HEK293 (cell line): ENCODE results near the gene EHMT1.

Experiments used
- CTCF ChIA-PET: fragments of 350-600 bp; formaldehyde crosslinking; extraction: SDS; loops from one replicate; lab custom pipeline; 2021; ENCODE audit warnings: antibody characterized with exemption; lab: Yijun Ruan, JAX
- POLR2A ChIA-PET: fragments of 300-600 bp; formaldehyde crosslinking; extraction: SDS; loops from one replicate; lab custom pipeline; 2020; ENCODE audit warnings: antibody characterized with exemption, inconsistent platforms; lab: Yijun Ruan, JAX
- H3K27ac ChIP-seq: fragments of 200-500 bp; sonication (Bioruptor generic); 2 replicates; pipeline ENCODE4 v1.5.1; 2014; ENCODE audit warnings: low read depth, low read length, control low read depth, inconsistent platforms; ENCODE audit errors: extremely low read depth
- H3K36me3 ChIP-seq, 2 experiments: fragments of 200-500 bp in 1 of 2; sonication (Bioruptor generic) in 1 of 2; 1 replicate in 1 of 2; 2 replicates in 1 of 2; pipeline ENCODE4 v1.5.1; 2014 to 2017; ENCODE audit warnings: inconsistent platforms in 2 of 2, low read length in 2 of 2; ENCODE audit not compliant: control insufficient read depth in 2 of 2, insufficient read depth in 1 of 2
- H3K4me1 ChIP-seq: fragments of 200-500 bp; sonication (Bioruptor generic); 2 replicates; pipeline ENCODE4 v1.5.1; 2014; ENCODE audit warnings: mild to moderate bottlenecking, low read length, inconsistent platforms; ENCODE audit not compliant: control insufficient read depth, insufficient read depth
- H3K4me3 ChIP-seq: 2 replicates; pipeline ENCODE4 v1.5.1; 2011; ENCODE audit warnings: low read depth, mild to moderate bottlenecking, control low read depth, low read length, moderate library complexity
- H3K9me3 ChIP-seq: fragments of 200-500 bp; sonication (Bioruptor generic); 2 replicates; pipeline ENCODE4 v1.5.1; 2014; ENCODE audit warnings: low read depth, low read length, inconsistent platforms; ENCODE audit not compliant: control insufficient read depth, insufficient read depth
- ATF2 ChIP-seq: fragments of 450-650 bp; formaldehyde crosslinking; IDR thresholded peaks from 2 replicates; pipeline ENCODE4 v1.5.1; 2016; ENCODE audit warnings: missing biosample characterization, missing genetic modification characterization, low read depth
- PRDM10 ChIP-seq: fragments of 450-650 bp; formaldehyde crosslinking; IDR thresholded peaks from 2 replicates; pipeline ENCODE4 v1.5.1; 2016; ENCODE audit warnings: missing biosample characterization, missing genetic modification characterization
- PRDM4 ChIP-seq: fragments of 450-650 bp; formaldehyde crosslinking; IDR thresholded peaks from 2 replicates; pipeline ENCODE4 v1.5.1; 2017; ENCODE audit warnings: missing biosample characterization, missing genetic modification characterization
- YY1 ChIP-seq: fragments of 450-650 bp; formaldehyde crosslinking; IDR thresholded peaks from 2 replicates; pipeline ENCODE4 v1.5.1; 2018; ENCODE audit warnings: missing biosample characterization, missing genetic modification characterization
- YY2 ChIP-seq: fragments of 450-650 bp; formaldehyde crosslinking; IDR thresholded peaks from 2 replicates; pipeline ENCODE4 v1.5.1; 2016; ENCODE audit warnings: missing biosample characterization, missing genetic modification characterization
- ZBTB17 ChIP-seq: fragments of 450-650 bp; formaldehyde crosslinking; IDR thresholded peaks from 2 replicates; pipeline ENCODE4 v1.5.1; 2016; ENCODE audit warnings: missing biosample characterization, missing genetic modification characterization
- ZBTB6 ChIP-seq: fragments of 450-650 bp; formaldehyde crosslinking; IDR thresholded peaks from 2 replicates; pipeline ENCODE4 v1.5.1; 2017; ENCODE audit warnings: missing biosample characterization, missing genetic modification characterization
- ZNF10 ChIP-seq: fragments of 450-650 bp; formaldehyde crosslinking; IDR thresholded peaks from 2 replicates; pipeline ENCODE4 v1.5.1; 2017; ENCODE audit warnings: missing biosample characterization, missing genetic modification characterization
- ZNF148 ChIP-seq: fragments of 450-650 bp; formaldehyde crosslinking; IDR thresholded peaks from 2 replicates; pipeline ENCODE4 v1.5.0; 2017; ENCODE audit warnings: missing biosample characterization, missing genetic modification characterization, borderline replicate concordance
- ZNF157 ChIP-seq: fragments of 450-650 bp; formaldehyde crosslinking; IDR thresholded peaks from 2 replicates; pipeline ENCODE4 v1.5.1; 2016; ENCODE audit warnings: missing biosample characterization, missing genetic modification characterization
- ZNF555 ChIP-seq: fragments of 450-650 bp; formaldehyde crosslinking; conservative IDR thresholded peaks from 2 replicates; pipeline ENCODE4 v1.5.1; 2017; ENCODE audit warnings: missing biosample characterization, mild to moderate bottlenecking, missing genetic modification characterization, inconsistent platforms
- ZNF580 ChIP-seq: fragments of 450-650 bp; formaldehyde crosslinking; IDR thresholded peaks from 2 replicates; pipeline ENCODE4 v1.5.1; 2016; ENCODE audit warnings: missing biosample characterization, missing genetic modification characterization
- ZNF596 ChIP-seq: fragments of 450-650 bp; IDR thresholded peaks from 2 replicates; pipeline ENCODE4 v1.5.0; 2018; ENCODE audit warnings: missing biosample characterization, mild to moderate bottlenecking, missing genetic modification characterization, moderate library complexity
- ZNF843 ChIP-seq: fragments of 450-650 bp; formaldehyde crosslinking; IDR thresholded peaks from 2 replicates; pipeline ENCODE4 v1.5.1; 2016; ENCODE audit warnings: missing biosample characterization, missing genetic modification characterization
- ZSCAN30 ChIP-seq: fragments of 450-650 bp; IDR thresholded peaks from 2 replicates; pipeline ENCODE4 v1.5.1; 2018; ENCODE audit warnings: missing biosample characterization, mild to moderate bottlenecking, missing genetic modification characterization, moderate library complexity

EHMT1 gene

GRCh38 chr9:137696136-137696925, 77.5 kb downstream of the EHMT1 start:
- no peaks in the 10 kb centered on the region for H3K9me3 ChIP-seq
- no peaks in the 10 kb centered on the region for H3K4me1 ChIP-seq
- H3K4me3 ChIP-seq = no peak overlapping the region
- no peaks in the 10 kb centered on the region for H3K36me3 ChIP-seq
- no peak overlapping the region for H3K27ac ChIP-seq
- POLR2A ChIA-PET = interaction anchor here (0.6 kb wide), 1 partner anchor 74 kb away, joined by 3 read pairs; no protein-coding TSS in a partner anchor
- CTCF ChIA-PET = interaction anchor here (0.5 to 3.6 kb wide), 10 partner anchors 7 to 1025 kb away, joined by 3 to 23 read pairs (median 4); no protein-coding TSS in a partner anchor
- TF ChIP-seq ATF2 (no peak), ZNF843 (tag by site-specific recombination) (no peak), PRDM10 (tag by site-specific recombination) (peak; percentile 93), ZNF580 (tag by site-specific recombination) (no peak), ZNF596 (tag by site-specific recombination) (no peak)

GRCh38 chr9:137697193-137697592, 78.4 kb downstream of the EHMT1 start:
- Histone ChIP-seq H3K4me1 (no peaks in the 10 kb centered on the region), H3K27ac (no peak overlapping the region), H3K9me3 (no peaks in the 10 kb centered on the region), H3K4me3 (no peak overlapping the region), H3K36me3 (no peaks in the 10 kb centered on the region)
- ChIA-PET CTCF (interaction anchor here (0.5 to 3.6 kb wide), 6 partner anchors 10 to 1026 kb away, joined by 3 to 23 read pairs (median 4); no protein-coding TSS in a partner anchor), POLR2A (no interaction called here)
- TF ChIP-seq ZBTB6 (no peak), ZNF148 (tag by site-specific recombination) (no peak), ZNF10 (tag by site-specific recombination) (no peak), PRDM4 (tag by site-specific recombination) (peak; percentile 59; the same call in 1 of the 2 replicates), ZSCAN30 (no peak), ZBTB17 (tag by site-specific recombination) (peak; percentile 74), YY1 (tag by site-specific recombination) (no peak), YY2 (tag by site-specific recombination) (no peak), ZNF555 (tag by site-specific recombination) (no peak), ZNF157 (no peak)
